Measurements from ENCODE around the gene MUC22. TPM values are rescaled to one million over a fixed set of nuclear protein-coding genes. Genes with fewer than 3 reads are reported as not detected.

The MUC22 gene
- not detected for total RNA-seq
- total RNA-seq (2013): not detected
- total RNA-seq: 0 to 0.22 (median 0) reads per million in 29 experiments

DNA sequence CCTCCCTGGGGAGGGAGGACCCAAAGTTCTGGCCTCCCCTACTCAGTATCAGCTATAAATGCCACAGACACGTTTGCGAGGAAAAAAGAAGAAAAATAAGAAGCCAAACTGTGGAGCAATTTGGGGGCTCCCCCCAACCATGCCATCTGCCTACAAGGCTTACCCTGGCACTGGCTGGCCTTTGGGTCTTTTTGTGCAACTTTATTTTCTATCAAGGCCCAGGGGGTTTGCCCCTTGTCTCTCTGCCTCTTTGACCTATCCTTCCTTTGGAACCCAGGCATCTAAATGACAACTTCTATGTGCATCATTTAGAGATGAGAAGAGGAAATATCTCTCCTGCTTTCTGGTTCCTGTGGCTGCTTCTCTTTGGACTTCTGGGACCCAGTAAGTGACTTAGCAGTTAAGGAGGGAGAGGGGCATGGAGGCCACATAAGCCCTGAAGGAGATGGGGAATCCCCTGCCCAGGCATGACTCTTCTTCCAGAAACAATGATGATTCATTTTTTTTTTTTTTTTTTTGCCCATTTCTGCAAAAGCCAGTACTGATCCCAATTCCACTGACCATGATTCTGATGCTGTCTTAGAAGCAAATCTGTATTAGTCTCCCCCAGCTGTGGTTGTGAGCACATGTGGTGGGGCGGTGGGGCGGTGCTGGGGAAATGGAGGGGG lies at the start of gene MUC22:
TSS of gene MUC22 (plus strand) at position 82 of the 668 bp plus-strand sequence. CDS start at position 315, 233 bp downstream.
- Histone ChIP-seq H3K36me3 (ENCODE audit: control insufficient read depth in 2 of 2, extremely low read depth in 1 of 2, insufficient read depth in 1 of 2, low read length in 1 of 2) (no peaks in the 10 kb centered on the region), H3K4me1 (ENCODE audit: control insufficient read depth in 1 of 2, extremely low read depth in 1 of 2, insufficient read depth in 2 of 2, low read length in 2 of 2) (no peaks in the 10 kb centered on the region), H3K27ac (ENCODE audit: low read length) (no peak within 1 kb of the TSS), H3K4me3 (ENCODE audit: control insufficient read depth in 1 of 2, extremely low read depth in 1 of 2, low read length in 1 of 2) (no peak within 1 kb of the TSS), H3K27me3 (replicated peaks in 1 of 2; ENCODE audit: control insufficient read depth in 2 of 2, extremely low read depth in 1 of 2, insufficient read depth in 2 of 2, low read length in 1 of 2) (peaks cover 0 to 23% of the 10 kb centered on the region in 2 experiments), H3K9me3 (no peaks in the 10 kb centered on the region)
- Mint-ChIP-seq H3K27me3 (peaks cover 15 to 39% of the 10 kb centered on the region in 2 donors), H3K4me1 (no peaks in the 10 kb centered on the region), H3K9me3 (peaks cover 0 to 8% (median 0%) of the 10 kb centered on the region in 3 donors), H3K36me3 (peaks cover 4% of the 10 kb centered on the region), H3K4me3 (no peak within 1 kb of the TSS), H3K27ac (no peak within 1 kb of the TSS)
- WGBS (ENCODE audit: insufficient coverage): no CpG with 5 or more reads among the region's 4 CpGs
- ATAC-seq (replicated peaks in 1 of 4) (no peak), DNase-seq (no peak)
- ChIA-PET POLR2A (no interaction called here), CTCF (no interaction called here)

DNA sequence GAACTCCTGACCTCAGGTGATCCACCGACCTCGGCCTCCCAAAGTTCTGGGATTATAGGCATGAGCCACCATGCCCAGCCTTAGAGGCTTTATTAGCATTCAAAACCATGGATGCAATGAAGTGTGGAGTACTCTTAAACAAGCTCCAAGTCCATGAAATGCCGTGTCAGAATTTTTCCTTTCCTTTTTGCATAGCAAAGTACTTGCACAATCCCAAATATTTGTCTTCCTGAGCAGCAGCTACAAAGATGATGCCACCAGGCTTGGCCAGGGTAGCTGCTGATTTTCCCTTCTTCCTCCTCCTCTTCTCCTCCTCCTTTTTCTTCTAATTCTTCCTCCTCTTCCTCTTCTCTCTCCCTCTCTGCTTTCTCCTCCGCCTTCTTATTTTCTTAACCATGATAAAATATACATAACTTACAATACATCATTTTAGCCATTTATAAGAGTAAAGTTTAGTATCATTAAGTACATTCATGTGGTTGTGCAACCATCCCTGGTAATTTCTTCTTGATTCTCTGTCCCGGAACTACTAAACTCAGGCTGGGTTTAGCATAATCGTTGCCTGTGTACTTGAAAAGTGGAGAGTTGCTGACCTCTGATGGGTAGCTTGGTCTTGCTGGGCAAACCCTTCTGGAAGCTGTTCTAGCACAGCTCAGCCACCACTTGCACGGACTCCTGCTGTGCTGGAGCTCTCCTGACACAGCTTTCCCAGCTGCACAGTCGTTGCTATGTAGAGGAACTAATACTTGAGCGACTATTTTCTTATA lies 49.2 kb upstream of the MUC22 start:
- no peak overlapping the region for H3K4me3 Mint-ChIP-seq
- H3K4me1 Mint-ChIP-seq: peaks cover 2 to 25% (median 23%) of the 10 kb centered on the region in 3 donors
- peaks cover 0 to 21% of the 10 kb centered on the region in 2 experiments for H3K4me1 ChIP-seq (ENCODE audit: control insufficient read depth in 1 of 2, extremely low read depth in 1 of 2, insufficient read depth in 2 of 2, low read length in 2 of 2)
- DNase-seq (no peak), ATAC-seq (replicated peaks in 1 of 4) (no peak)
- H3K27ac ChIP-seq (ENCODE audit: low read length): no peak overlapping the region
- no peak overlapping the region for H3K4me3 ChIP-seq (ENCODE audit: control insufficient read depth in 1 of 2, extremely low read depth in 1 of 2, low read length in 1 of 2)
- no peaks in the 10 kb centered on the region for H3K36me3 Mint-ChIP-seq
- H3K27ac Mint-ChIP-seq: no peak overlapping the region
- CTCF ChIA-PET: no interaction called here
- H3K27me3 ChIP-seq (replicated peaks in 1 of 2; ENCODE audit: control insufficient read depth in 2 of 2, extremely low read depth in 1 of 2, insufficient read depth in 2 of 2, low read length in 1 of 2): peaks cover 4 to 34% of the 10 kb centered on the region in 2 experiments
- POLR2A ChIA-PET: no interaction called here
- no peaks in the 10 kb centered on the region for H3K9me3 ChIP-seq
- H3K36me3 ChIP-seq (ENCODE audit: control insufficient read depth in 2 of 2, extremely low read depth in 1 of 2, insufficient read depth in 1 of 2, low read length in 1 of 2): no peaks in the 10 kb centered on the region
- 84% methylated on average over 5 of the region's 9 CpGs for WGBS (ENCODE audit: insufficient coverage)
- H3K9me3 Mint-ChIP-seq: no peaks in the 10 kb centered on the region
- H3K27me3 Mint-ChIP-seq: peaks cover 30 to 32% of the 10 kb centered on the region in 2 donors

DNA sequence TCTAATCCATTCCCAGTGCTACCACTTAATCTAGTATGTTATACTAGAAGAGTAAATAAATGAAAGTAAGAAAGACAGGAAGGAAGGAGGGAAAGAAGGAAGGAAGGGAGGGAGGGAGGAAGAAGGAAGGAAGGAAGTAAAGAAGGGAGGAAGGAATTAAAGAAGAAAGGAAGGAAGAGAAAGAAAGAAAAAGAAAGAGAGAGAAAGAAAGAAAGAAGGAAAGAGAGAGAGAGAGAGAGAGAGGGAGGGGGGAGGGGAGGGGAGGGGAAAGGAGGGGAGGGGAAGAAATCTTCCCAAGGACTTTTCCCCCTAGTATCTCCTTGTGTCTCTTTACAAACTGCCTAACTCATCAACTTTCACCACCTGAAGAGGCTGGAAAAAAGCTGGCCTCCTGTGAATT lies 47.6 kb upstream of the MUC22 start:
- H3K27me3 Mint-ChIP-seq: peaks cover 31 to 37% of the 10 kb centered on the region in 2 donors
- no peaks in the 10 kb centered on the region for H3K36me3 Mint-ChIP-seq
- no peak overlapping the region for H3K4me3 Mint-ChIP-seq
- POLR2A ChIA-PET: interaction anchor here (0.5 to 0.7 kb wide), 2 partner anchors 27 to 67 kb away, joined by 3 to 4 read pairs; no protein-coding TSS in a partner anchor
- H3K27ac Mint-ChIP-seq: no peak overlapping the region
- peaks cover 0 to 16% of the 10 kb centered on the region in 2 experiments for H3K4me1 ChIP-seq (ENCODE audit: control insufficient read depth in 1 of 2, extremely low read depth in 1 of 2, insufficient read depth in 2 of 2, low read length in 2 of 2)
- peaks cover 0 to 26% of the 10 kb centered on the region in 2 experiments for H3K27me3 ChIP-seq (replicated peaks in 1 of 2; ENCODE audit: control insufficient read depth in 2 of 2, extremely low read depth in 1 of 2, insufficient read depth in 2 of 2, low read length in 1 of 2)
- no peak overlapping the region for H3K4me3 ChIP-seq (ENCODE audit: control insufficient read depth in 1 of 2, extremely low read depth in 1 of 2, low read length in 1 of 2)
- no peaks in the 10 kb centered on the region for H3K9me3 ChIP-seq
- ATAC-seq (replicated peaks in 1 of 4): no peak
- DNase-seq: no peak
- no peak overlapping the region for H3K27ac ChIP-seq (ENCODE audit: low read length)
- peaks cover 0 to 16% (median 11%) of the 10 kb centered on the region in 3 donors for H3K4me1 Mint-ChIP-seq
- CTCF ChIA-PET: no interaction called here
- no peaks in the 10 kb centered on the region for H3K9me3 Mint-ChIP-seq
- no peaks in the 10 kb centered on the region for H3K36me3 ChIP-seq (ENCODE audit: control insufficient read depth in 2 of 2, extremely low read depth in 1 of 2, insufficient read depth in 1 of 2, low read length in 1 of 2)

DNA sequence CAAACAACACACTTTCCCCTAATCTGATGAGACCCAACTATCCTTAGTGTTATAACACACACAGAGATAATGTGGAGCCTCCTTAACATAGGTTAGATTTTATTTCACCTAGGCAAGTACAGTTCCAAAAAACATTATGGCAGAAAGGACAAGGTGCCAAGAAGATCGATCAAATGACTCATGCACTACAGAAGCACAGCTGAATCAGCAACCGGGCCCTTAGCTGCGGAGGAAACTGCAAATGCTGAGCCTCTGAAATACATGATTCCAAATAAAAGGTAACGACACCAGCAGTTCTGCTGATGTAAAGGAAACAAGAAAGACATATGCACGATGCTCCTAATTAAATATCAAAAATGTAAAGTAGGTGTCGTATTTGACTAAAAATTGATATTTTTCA lies 46.6 kb upstream of the MUC22 start:
- Histone ChIP-seq H3K27me3 (replicated peaks in 1 of 2; ENCODE audit: control insufficient read depth in 2 of 2, extremely low read depth in 1 of 2, insufficient read depth in 2 of 2, low read length in 1 of 2) (peaks cover 0 to 26% of the 10 kb centered on the region in 2 experiments), H3K9me3 (no peaks in the 10 kb centered on the region), H3K4me1 (ENCODE audit: control insufficient read depth in 1 of 2, extremely low read depth in 1 of 2, insufficient read depth in 2 of 2, low read length in 2 of 2) (peaks cover 0 to 16% of the 10 kb centered on the region in 2 experiments), H3K36me3 (ENCODE audit: control insufficient read depth in 2 of 2, extremely low read depth in 1 of 2, insufficient read depth in 1 of 2, low read length in 1 of 2) (no peaks in the 10 kb centered on the region), H3K4me3 (ENCODE audit: control insufficient read depth in 1 of 2, extremely low read depth in 1 of 2, low read length in 1 of 2) (no peak overlapping the region), H3K27ac (ENCODE audit: low read length) (no peak overlapping the region)
- no peaks in the 10 kb centered on the region for H3K9me3 Mint-ChIP-seq
- WGBS (ENCODE audit: insufficient coverage): 78% methylated on average over 5 of the region's 6 CpGs
- ChIA-PET POLR2A (no interaction called here), CTCF (no interaction called here)
- H3K27me3 Mint-ChIP-seq: peaks cover 31 to 37% of the 10 kb centered on the region in 2 donors
- ATAC-seq (replicated peaks in 1 of 4): no peak
- no peak overlapping the region for H3K4me3 Mint-ChIP-seq
- peaks cover 0 to 16% (median 11%) of the 10 kb centered on the region in 3 donors for H3K4me1 Mint-ChIP-seq
- no peak overlapping the region for H3K27ac Mint-ChIP-seq
- no peak for DNase-seq
- H3K36me3 Mint-ChIP-seq: no peaks in the 10 kb centered on the region

DNA sequence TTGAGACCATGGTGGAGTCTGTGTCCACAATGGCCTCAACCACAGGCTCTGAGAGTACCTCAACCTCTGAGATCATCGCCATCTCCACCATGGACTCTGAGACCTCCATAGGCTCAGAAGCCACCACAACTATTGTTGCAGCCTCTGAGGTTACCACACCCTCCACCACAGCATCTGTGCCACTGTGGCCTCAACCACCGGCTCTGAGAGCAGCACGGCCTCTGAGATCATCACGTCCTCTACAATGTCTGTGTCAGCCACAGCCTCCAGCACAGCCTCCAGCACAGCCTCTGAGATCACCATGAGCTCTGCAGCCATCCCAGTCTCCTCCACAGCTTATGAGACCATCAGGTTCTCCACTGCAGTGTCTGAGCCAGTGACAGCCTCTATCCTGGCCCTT lies 46.2 kb upstream of the MUC22 start:
- POLR2A ChIA-PET: no interaction called here
- peaks cover 0 to 16% (median 11%) of the 10 kb centered on the region in 3 donors for H3K4me1 Mint-ChIP-seq
- DNase-seq: peak in 8 of 35 experiments; percentile 5 to 35 (median 15)

DNA sequence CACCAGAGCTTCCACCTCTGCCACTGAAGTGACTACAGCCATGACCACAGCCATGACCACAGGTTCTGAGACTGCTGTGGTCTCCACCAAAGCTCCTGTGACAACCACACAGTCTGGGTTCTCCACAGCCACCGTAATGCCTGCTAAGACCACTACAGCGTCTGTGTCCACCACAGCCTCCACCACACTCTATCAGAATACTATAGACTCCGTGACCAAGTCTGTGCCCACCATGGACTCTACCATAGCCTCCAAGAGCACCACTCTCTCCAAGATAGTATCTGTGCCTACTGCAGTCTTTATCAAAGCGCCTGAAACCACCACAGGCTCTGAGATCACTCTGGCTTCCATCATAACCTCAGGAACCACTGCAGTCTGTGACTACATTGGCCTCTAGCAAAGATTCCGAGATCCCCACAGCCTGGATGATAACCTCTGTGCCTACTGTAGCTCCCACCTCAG lies 45.1 kb upstream of the MUC22 start:
- no peak overlapping the region for H3K27ac Mint-ChIP-seq
- DNase-seq: no peak
- H3K4me1 Mint-ChIP-seq: peaks cover 0 to 16% (median 11%) of the 10 kb centered on the region in 3 donors
- POLR2A ChIA-PET: no interaction called here
- WGBS (ENCODE audit: insufficient coverage): 48% methylated on average over 5 of the region's 5 CpGs
- no peak overlapping the region for H3K27ac ChIP-seq (ENCODE audit: low read length)
- peaks cover 26 to 36% of the 10 kb centered on the region in 2 donors for H3K27me3 Mint-ChIP-seq
- H3K36me3 ChIP-seq (ENCODE audit: control insufficient read depth in 2 of 2, extremely low read depth in 1 of 2, insufficient read depth in 1 of 2, low read length in 1 of 2): no peaks in the 10 kb centered on the region
- H3K9me3 Mint-ChIP-seq: no peaks in the 10 kb centered on the region
- no peak for ATAC-seq (replicated peaks in 1 of 4)
- H3K9me3 ChIP-seq: no peaks in the 10 kb centered on the region
- CTCF ChIA-PET: no interaction called here
- H3K4me1 ChIP-seq (ENCODE audit: control insufficient read depth in 1 of 2, extremely low read depth in 1 of 2, insufficient read depth in 2 of 2, low read length in 2 of 2): peaks cover 0 to 16% of the 10 kb centered on the region in 2 experiments
- no peak overlapping the region for H3K4me3 ChIP-seq (ENCODE audit: control insufficient read depth in 1 of 2, extremely low read depth in 1 of 2, low read length in 1 of 2)
- H3K36me3 Mint-ChIP-seq: no peaks in the 10 kb centered on the region
- H3K27me3 ChIP-seq (replicated peaks in 1 of 2; ENCODE audit: control insufficient read depth in 2 of 2, extremely low read depth in 1 of 2, insufficient read depth in 2 of 2, low read length in 1 of 2): peaks cover 0 to 21% of the 10 kb centered on the region in 2 experiments
- H3K4me3 Mint-ChIP-seq: no peak overlapping the region

More for the DNA sequence above, 46.2 kb upstream of the MUC22 start:
- Mint-ChIP-seq H3K4me3 (no peak overlapping the region), H3K36me3 (no peaks in the 10 kb centered on the region), H3K27ac (no peak overlapping the region), H3K27me3 (peaks cover 30 to 36% of the 10 kb centered on the region in 2 donors), H3K9me3 (no peaks in the 10 kb centered on the region)
- H3K4me3 ChIP-seq (ENCODE audit: control insufficient read depth in 1 of 2, extremely low read depth in 1 of 2, low read length in 1 of 2): no peak overlapping the region
- no peaks in the 10 kb centered on the region for H3K36me3 ChIP-seq (ENCODE audit: control insufficient read depth in 2 of 2, extremely low read depth in 1 of 2, insufficient read depth in 1 of 2, low read length in 1 of 2)
- 53% methylated on average over 4 of the region's 4 CpGs for WGBS (ENCODE audit: insufficient coverage)
- H3K4me1 ChIP-seq (ENCODE audit: control insufficient read depth in 1 of 2, extremely low read depth in 1 of 2, insufficient read depth in 2 of 2, low read length in 2 of 2): peaks cover 0 to 16% of the 10 kb centered on the region in 2 experiments
- CTCF ChIA-PET: no interaction called here
- no peaks in the 10 kb centered on the region for H3K9me3 ChIP-seq
- peak in 3 of 4 experiments; percentile 9 to 43 (median 40) for ATAC-seq (replicated peaks in 1 of 4)
- H3K27me3 ChIP-seq (replicated peaks in 1 of 2; ENCODE audit: control insufficient read depth in 2 of 2, extremely low read depth in 1 of 2, insufficient read depth in 2 of 2, low read length in 1 of 2): peaks cover 0 to 21% of the 10 kb centered on the region in 2 experiments
- H3K27ac ChIP-seq (ENCODE audit: low read length): no peak overlapping the region
